Occipital lobe (tissue), 2 donors: ENCODE data around the gene SYTL3. TPM values are rescaled to one million over a fixed set of nuclear protein-coding genes. Genes with fewer than 3 reads are reported as not detected.
"Not testable (repeated sequence)": the region's sequence is repeated elsewhere in the genome, so short reads cannot be mapped to it uniquely, and the experiment has no call there.

Experiments used
- DNase-seq: peaks from one replicate; lab custom pipeline; 2025; lab: John Stamatoyannopoulos, UW
- total RNA-seq: library from RNA; depleted of rRNA; stranded (reverse); fragments of >200 nt; gene quantifications from one replicate; pipeline ENCODE4 v1.2.3, GENCODE V29; 2014

The SYTL3 gene
- total RNA-seq, 1 donor from 2014 or later: 2.0 TPM

DNA sequence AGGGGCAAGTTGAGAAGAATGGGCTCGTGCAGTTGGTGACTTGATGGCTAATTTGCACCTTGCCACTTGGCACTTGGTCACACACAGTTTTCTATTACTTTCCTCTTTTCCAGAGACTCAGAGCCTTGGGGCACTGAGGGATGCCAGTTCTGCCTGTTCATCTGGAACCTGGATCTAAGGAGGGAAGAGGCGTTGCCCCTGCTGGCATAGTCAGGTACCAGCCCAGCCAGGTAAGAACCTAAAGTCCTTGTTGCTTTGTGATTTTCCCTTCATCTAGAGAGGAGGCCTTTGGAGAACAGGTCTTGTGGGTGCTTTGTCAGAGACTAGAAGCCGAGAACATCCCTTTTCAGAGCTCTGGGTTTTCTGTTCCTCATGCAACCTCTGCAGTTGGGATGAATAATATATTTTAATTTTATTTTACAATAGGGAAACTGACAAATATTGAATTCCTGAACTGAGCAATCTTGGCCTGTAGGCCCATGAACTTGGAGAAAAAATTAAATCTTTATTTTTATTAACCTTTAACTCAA, 11.4 kb downstream of the SYTL3 start:
- DNase-seq: no peak

DNA sequence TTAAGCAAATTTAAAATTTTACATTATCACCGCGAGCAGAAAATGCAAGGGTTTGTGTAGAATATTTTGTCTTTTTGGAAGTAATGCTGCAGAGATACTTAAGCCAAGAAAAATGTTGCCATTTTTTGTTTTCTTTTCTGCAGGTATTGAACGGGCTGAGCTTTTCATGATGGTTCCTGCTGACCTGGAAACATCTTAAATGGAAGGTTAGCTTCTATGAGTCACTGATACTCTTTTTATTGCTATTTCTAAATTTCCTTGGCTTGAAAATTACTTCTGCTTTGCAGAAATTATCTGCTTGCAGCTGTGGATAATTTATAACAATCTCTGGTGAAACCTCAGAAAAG, 12.7 kb downstream of the SYTL3 start:
- DNase-seq: no peak

DNA sequence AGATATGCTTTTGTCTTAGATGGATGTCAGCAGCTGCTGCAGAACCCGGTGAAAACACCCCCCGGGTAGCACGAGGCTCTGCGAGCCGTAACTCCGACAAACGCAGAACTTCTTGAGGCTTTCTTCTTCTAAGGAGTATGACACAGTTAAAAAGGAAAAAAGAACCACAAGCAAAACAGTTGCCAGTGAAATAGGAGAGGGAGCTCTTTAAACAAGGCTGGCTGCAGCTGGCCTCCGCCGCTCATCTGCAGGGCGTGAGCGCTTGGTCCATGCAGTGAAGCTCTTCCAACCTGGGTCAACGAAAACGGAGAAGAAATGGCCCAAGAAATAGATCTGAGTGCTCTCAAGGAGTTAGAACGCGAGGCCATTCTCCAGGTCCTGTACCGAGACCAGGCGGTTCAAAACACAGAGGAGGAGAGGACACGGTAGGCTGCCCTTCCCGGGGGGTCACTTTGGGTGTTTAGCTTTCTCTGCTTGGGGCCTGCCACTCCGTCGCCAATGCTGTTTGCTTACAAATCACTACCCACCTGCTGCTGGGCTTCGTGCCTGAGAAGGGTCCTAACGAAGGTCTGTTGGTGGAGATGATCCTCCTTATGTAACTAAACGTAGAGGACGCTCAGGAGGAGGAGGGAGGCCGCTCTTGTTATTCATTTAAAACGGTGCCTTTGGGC, 13.2 kb downstream of the SYTL3 start:
- DNase-seq: no peak

DNA sequence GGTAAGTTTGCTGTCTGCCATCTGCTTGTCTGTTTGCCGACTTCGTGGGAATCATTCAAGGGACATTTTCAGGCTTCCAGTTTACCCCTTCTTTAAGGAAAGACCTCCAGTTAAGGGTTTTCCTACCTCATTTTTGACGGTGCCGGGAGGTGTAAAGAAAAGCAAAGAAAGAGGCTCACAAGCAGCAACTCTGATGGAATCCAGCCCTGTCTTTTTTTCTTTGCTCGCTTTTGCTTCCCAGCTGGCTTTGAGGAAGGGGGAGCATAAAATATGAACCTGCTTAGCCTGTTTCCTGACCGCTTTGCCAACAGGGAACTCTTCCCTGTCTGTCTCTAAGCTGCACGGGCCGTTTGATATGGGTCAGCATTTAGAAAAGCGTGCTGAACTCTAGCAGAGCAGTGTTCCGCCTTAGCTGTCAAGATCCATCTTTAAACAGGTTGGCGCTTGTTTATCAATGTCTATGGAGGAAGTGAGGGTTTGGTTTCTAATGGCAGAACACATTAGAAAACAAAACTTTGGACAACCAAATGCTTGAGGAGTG, 13.8 kb downstream of the SYTL3 start:
- DNase-seq: no peak

DNA sequence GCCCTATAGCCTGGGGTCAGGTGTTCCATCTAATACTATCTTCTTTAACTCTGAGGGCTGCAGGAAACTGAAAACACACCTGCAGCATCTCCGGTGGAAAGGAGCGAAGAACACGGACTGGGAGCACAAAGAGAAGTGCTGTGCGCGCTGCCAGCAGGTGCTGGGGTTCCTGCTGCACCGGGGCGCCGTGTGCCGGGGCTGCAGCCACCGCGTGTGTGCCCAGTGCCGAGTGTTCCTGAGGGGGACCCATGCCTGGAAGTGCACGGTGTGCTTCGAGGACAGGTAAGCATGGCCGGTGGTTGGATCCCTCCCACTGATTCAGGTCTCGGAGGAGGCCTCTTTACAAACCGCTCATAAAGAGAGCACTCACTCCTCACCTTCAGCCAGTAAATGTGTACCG, 15.5 kb downstream of the SYTL3 start:
- no peak for DNase-seq

DNA sequence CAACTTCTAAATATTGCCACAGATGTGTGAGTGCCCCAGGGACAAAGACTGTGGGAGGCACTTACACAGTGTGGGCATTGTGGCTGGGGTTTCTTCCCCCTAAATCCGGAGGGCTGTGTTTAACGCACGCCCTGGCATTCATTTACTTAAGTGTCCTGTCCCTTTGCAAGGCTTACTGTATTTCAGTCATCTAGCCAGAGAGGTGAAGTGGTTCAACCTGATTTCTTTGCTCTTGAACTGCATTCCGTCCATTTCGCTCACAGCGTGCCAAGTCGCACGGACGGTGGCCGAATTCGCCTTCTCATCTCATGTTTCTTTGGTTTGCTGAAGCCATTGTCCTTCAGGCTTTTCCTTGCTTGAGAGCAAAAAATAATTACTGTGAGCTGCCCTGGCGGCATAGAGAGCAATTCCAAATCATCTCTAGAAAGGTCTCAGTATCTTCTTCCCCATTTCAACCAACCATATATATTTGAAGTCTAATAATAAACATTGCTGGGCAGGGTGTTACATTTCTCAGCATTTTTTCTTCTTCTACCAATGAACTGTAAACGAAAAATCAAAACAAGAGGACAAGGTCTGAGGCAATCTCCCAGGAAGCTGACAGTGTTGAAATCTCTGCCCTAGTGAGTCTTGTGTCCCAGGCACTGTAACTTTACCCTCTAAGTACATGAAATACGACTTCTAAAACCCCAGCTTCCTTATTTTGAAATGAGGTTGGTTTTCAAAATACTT, 16.9 kb downstream of the SYTL3 start:
- no peak for DNase-seq

DNA sequence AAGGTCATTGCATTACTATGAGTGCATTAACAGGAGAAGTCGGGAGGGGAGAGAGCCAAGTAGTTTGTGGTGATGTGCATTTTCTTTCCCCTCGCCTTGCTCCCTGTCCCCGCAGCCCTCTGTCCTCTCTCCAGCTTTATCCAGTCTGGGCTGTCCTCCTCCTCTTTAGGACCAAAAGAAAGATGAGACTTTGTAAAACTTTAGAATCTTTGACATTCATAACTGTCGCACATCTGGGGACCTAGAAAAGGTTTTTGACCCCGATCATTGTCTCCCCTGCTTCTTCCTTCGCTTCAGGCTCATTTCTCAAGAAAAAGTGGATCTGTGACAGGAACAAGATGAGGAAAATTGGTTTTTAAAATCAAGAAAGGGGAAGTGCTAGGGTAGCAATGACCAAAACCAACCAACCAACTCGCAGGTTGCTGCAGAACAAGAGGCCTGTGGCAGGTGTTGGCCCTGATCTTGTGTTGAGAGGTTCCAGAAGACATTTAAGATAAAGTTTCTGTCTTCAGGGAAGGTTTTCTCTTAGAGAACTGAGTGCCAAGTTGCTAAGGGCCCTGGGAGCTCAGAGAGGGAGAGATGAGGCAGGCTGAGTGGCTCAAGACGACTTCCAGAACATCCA, 17.6 kb downstream of the SYTL3 start:
- DNase-seq: no peak

DNA sequence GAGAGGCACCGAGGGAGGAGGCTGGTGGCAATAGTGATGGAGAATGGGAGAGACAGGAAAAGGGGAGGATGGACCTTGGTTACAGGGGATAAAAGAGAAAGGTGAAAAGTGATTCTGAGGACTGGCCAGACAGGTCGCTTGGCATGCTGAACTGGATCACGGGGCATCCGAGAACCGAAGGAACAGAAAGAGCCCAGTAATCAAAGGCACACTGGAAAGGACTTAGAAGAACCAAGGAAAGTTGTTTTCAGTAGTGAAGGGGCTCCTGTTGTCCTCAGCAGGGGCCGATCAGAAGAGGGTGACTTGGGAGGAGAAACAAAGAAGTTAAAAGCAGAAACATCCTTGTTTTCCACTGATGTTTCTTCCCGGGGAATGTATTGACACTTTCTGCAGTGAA, 18.9 kb downstream of the SYTL3 start:
- no peak for DNase-seq

DNA sequence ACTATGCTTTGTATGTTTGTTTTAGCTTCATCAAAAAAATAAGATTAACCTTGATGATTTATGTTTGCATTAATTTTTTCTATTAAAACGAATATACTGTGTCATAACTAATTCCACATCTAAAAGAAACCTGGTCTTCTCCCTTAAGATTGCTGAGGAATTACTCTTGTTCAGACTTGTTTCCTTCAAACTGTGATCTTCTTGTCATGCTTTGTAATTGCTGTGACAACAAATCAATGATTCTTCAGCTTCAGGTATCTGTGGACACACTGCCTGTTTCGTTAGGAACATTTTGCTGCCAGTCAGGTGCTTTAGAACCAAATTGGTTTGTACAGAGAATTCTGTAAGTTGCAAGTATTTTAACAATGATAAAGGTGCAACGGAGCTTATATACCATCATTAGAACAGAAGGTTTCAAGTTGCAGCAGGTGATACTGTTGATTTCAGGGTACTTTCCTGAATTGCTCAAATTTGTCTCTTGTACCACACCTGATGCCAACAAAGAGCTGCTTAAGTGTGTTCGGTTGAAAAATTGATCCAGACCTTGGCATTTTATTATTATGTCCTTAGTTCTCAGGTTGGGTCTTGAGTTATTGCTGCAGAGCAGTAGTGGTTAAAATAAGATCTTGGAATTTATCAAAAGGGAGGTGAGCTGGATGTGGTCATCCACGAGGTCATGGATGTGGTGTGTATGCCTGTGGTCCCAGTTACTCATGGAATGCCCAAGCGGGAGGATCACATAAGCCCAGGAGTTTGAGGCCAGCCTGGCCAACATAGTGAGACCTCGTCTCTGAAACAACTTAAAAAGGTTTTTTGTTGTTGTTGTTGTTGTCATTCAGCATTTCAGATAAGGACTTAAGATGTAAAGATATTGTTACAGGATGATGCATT, 19.5 kb downstream of the SYTL3 start:
- no peak for DNase-seq

DNA sequence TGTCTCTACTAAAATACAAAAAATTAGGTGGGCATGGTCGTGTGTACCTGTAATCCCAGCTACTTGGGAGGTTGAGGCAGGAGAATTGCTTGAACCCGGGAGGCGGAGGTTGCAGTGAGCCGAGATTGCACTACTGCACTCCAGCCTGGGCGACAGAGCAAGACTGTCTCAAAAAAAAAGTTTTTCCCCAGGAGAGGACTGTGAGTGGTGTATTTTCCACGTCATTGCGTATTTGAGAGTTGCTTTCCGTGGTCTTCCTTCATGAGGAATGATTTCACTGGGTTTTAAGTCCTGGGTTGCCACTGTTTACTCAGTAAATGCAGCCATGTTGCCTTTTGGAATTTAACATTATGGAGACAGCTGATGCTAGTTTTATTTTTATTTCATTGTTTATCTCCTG, 22.3 kb downstream of the SYTL3 start:
- not testable (repeated sequence) for DNase-seq

DNA sequence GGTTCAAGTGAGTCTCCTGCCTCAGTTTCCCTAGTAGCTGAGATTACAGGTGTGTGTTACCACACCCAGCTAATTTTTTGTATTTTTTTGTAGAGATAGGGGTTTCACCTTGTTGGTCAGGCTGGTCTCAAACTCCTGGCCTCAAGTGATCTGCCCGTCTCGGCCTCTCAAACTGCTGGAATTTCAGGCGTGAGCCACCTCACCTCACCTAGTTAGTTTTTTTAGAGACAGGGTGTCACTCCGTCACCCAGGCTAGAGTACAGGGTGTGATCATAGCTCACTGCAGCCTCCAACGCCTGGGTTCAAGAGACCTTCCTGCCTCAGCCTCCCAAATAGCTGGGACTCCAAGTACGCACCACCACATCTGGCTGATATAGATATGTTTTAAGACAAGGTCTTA, 22.9 kb downstream of the SYTL3 start:
- DNase-seq: no peak

DNA sequence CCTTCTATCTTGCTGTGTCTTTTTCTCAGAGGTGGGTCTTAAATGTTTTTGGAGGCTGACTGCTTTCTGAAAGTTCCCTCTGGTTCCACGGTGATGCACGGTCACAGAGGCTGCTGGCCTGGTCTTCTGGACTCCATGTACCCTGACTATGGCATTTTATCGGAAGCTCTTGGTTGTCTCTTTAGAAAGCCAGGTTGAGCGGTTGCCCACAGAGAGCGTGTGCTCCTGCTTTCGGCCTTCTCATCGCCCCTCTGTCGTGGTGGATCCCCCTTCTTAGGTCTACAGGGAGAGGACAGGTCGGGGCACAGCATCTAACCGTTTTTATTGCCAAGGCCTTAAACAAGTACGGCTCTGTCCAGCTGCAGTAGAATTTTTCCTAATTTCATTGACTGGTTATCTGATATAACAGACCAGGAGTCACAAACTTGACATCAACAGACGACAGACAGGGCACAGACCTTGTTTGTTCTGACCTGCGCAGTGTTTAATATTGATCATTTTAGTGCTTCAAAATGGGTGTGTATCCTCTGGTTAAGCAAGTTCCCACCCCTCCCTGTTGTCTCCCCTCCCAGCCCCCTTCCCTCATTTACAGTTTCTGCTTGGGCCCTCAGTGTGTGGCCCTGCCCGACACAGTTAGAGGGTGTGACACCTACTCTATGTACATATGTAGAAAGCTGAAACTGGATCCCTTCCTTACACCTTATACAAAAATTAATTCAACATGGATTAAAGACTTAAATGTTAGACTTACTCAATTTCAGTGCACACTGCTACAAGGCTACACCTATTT, 24.7 kb downstream of the SYTL3 start:
- DNase-seq: no peak

DNA sequence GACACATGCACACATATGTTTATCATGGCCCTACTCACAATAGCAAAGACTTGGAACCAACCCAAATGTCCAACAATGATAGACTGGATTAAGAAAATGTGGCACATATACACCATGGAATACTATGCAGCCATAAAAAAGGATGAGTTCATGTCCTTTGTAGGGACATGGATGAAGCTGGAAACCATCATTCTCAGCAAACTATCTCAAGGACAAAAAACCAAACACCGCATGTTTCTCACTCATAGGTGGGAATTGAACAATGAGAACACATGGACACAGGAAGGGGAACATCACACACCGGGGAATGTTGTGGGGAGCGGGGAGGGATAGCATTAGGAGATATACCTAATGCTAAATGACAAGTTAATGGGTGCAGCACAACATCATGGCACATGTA, 27.2 kb downstream of the SYTL3 start:
- DNase-seq: not testable (repeated sequence)

DNA sequence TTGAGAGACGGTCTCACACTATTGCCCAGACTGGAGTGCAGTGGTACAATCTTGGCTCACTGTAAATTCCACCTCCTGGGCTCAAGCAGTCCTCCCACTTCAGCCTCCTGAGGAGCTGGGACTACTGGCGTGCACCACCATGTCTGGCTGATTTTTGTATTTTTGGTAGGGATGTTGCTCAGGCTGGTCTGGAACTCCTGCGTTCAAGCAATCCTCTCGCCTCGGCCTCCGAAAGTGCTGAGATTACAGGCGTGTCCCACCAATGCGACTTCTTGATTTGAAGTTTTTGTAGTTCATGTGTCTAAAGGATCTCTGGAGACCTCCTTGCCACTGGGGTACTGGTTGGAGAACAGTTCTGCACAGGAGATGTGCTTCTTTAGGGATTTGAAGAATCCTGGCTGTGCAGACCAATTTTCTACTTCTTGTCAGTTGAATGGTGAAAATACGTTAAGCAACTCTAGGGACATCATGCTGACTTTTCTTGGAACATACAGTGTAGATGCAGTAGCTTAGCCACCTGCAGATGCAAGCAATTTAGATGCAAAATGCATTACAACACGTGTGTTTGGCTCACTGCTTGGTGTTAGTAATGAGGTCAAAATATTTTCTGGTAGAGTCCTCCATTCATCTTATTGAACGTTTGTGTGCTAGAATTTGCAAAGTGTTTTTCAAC, 28.2 kb downstream of the SYTL3 start:
- DNase-seq: no peak

DNA sequence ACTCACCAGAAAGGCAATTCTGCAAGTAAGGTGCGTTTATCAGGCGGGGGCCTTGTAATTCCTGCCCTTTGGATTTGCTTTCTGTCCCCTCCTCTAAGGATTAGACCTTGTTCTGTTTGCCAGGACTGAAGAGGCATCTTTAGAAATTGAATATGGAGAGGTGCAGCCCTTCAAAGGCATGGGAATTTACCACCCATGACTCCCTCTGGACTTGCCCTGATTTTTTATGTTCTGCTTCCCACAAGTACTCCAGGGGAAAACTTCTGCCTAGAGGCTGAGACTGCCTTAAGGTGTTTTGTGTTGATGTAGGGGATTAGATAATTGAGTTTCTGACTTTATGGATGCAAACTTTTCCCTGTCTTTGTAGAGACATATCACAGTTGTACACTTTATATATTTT, 30.2 kb downstream of the SYTL3 start:
- no peak for DNase-seq

DNA sequence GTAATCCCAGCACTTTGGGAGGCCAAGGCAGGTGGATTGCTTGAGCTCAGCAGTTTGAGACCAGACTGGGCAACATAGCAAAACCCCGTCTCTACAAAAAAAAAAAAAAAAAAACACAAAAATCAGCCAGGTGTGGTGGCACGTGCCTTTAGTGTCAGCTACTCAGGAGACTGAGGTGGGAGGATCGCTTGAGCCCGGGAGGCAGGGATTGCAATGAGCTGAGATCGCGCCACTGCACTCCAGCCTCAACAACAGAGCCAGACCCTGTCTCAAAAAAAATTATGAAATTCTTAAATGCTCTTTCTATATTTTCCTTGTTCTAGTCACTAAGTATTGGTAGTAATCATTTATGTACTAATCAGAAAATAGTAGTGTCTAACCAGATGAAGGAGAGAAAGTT, 30.6 kb downstream of the SYTL3 start:
- no peak for DNase-seq

DNA sequence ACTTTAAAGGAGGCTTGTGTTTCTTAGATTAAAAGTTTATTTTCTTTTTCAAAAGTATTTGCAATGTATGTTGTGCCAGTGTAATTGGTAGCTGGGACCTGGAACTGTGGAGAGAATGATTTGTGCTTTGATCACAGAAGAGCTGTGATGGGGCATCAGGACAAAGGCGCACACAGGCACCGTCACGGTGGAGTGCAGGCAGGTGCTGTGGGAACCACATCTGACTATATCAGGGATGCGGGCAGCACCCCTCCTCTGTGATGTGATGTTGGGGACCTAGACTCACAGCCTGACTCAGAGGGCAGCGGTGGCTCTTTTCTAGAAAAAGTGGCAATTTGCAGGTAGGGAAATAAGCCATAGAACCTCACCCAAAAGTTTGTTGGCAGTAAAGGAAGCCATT, 34.5 kb downstream of the SYTL3 start:
- DNase-seq: no peak

DNA sequence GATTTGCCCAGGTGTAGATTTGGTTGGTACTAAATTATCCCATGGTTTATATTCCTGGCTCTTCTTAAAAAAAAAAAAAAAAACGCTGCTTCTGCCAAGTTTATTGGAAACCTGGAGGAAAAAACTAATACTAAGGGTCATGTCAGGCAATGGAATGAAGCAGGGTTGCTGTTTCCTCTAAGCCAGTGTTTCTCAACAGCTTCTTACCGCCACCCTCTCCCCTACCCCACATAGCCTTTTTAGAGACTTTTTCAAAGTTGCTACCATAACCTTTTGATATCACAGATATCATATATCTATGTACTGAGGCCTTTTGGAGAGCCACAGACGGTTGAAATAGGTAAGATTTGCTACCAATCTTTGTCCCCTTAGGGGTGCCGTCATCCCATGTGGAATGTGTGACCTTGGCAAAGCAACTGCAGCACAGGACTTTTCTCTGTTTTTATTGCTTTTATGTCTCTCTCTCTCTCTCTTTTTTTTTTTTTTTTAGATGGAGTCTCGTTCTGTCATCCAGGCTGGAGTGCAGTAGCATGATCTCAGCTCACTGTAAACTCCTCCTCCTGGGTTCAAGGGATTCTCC, 35.0 kb downstream of the SYTL3 start:
- DNase-seq: no peak

DNA sequence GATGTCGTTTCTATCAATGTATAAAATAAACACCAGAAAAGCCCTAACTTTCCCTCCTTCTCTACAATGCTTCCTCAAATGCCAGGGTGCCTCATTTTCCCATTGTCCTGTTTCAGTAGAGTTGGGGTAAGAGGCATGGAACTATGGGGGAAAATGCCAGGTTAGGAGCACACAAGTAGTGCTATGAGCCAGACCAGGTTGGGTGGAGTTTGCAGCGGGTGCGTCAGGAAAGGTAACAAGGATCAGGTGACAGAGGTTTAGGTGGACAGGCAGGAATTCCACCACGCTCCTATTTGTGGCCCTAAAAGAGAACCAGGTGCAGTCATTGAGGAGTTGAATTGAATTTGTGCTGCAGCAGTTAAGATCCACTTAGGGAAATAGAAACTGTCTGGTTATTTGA, 36.5 kb downstream of the SYTL3 start:
- DNase-seq: no peak
